ENCODE measurements around the gene MAGEE1. TPM values are rescaled to one million over a fixed set of nuclear protein-coding genes. Genes with fewer than 3 reads are reported as not detected.

The MAGEE1 gene
- total and polyA plus RNA-seq, 2 of the 8 experiments (the other 6 are each of a cell fraction or from before 2014, with no cell fraction given) = 1.3 to 10.2 TPM

- Histone ChIP-seq H2AK5ac (ENCODE audit: low read depth, low read length) (no peak overlapping the region), H4K91ac (replicated peaks; ENCODE audit: insufficient read length, low read length) (no peak overlapping the region), H3K27ac (ENCODE audit: low read depth, low read length) (no peak overlapping the region), H2BK15ac (ENCODE audit: low read length) (no peak overlapping the region), H4K20me1 (replicated peaks in 1 of 2; ENCODE audit: control insufficient read depth in 1 of 2, insufficient read depth in 2 of 2, low read length in 2 of 2) (no peaks in the 10 kb centered on the region), H3K36me3 (ENCODE audit: control insufficient read depth in 2 of 4, insufficient read depth in 4 of 4, low read length in 3 of 4) (no peaks in the 10 kb centered on the region), H3K4me1 (replicated peaks in 1 of 4; ENCODE audit: control insufficient read depth in 3 of 4, insufficient read depth in 4 of 4, low read length in 3 of 4) (no peaks in the 10 kb centered on the region), H4K5ac (ENCODE audit: insufficient read length, low read depth, low read length) (no peak overlapping the region), H2BK20ac (ENCODE audit: low read length) (no peak overlapping the region), H3K4me3 (ENCODE audit: extremely low read depth in 1 of 4, insufficient read depth in 2 of 4, low read depth in 3 of 4, low read length in 4 of 4) (no peak overlapping the region), H3K9me3 (ENCODE audit: insufficient read depth in 2 of 2, low read depth in 1 of 2, low read length in 1 of 2) (no peaks in the 10 kb centered on the region), H3K27me3 (replicated peaks in 1 of 4; ENCODE audit: control insufficient read depth in 3 of 4, extremely low read depth in 1 of 4, insufficient read depth in 3 of 4, low read length in 3 of 4) (no peaks in the 10 kb centered on the region), H3K23me2 (ENCODE audit: low read depth, low read length) (no peaks in the 10 kb centered on the region), H3K23ac (ENCODE audit: insufficient read length) (no peak overlapping the region), H3K79me1 (ENCODE audit: low read depth, low read length) (no peaks in the 10 kb centered on the region), H3K14ac (ENCODE audit: insufficient read length) (no peak overlapping the region), H2BK120ac (replicated peaks; ENCODE audit: low read depth, low read length) (no peak overlapping the region), H3K9ac (replicated peaks in 1 of 4; ENCODE audit: extremely low read depth in 1 of 4, low read depth in 3 of 4, low read length in 3 of 4) (no peak overlapping the region), H2BK5ac (ENCODE audit: low read depth, low read length) (no peak overlapping the region), H2BK12ac (ENCODE audit: low read depth, low read length) (no peak overlapping the region), H3K56ac (replicated peaks; ENCODE audit: insufficient read length, low read depth, low read length) (no peak overlapping the region), H4K8ac (ENCODE audit: extremely low read depth, insufficient read depth, low read length) (no peak overlapping the region), H3K4me2 (ENCODE audit: insufficient read depth in 1 of 2, low read depth in 2 of 2, low read length in 2 of 2) (no peak overlapping the region), H3K18ac (ENCODE audit: extremely low read depth, low read length) (no peak overlapping the region), H3K79me2 (ENCODE audit: control insufficient read depth in 1 of 2, insufficient read depth in 2 of 2, low read length in 2 of 2) (no peaks in the 10 kb centered on the region), H2AFZ (ENCODE audit: low read length) (no peak overlapping the region), H3K4ac (replicated peaks; ENCODE audit: insufficient read length, low read depth, low read length) (no peak overlapping the region)
- WGBS, 2 experiments (ENCODE audit: extremely low coverage in 1 of 2, insufficient coverage in 1 of 2, insufficient read length in 1 of 2, insufficient replicate concordance in 2 of 2, low coverage in 1 of 2, low lambda C conversion rate in 2 of 2, missing lambda C conversion rate in 1 of 2) = 93% methylated on average over 2 of the region's 2 CpGs; no CpG with 5 or more reads in 1 of the 2 experiments
- FAIRE-seq (no peak), DNase-seq (ENCODE audit: low read depth in 1 of 2, low spot score in 2 of 2) (no peak)
- ChIA-PET POLR2A (ENCODE audit: partially characterized antibody) (no interaction called here), CTCF (ENCODE audit: partially characterized antibody) (no interaction called here)
- TF ChIP-seq ZNF274 (IDR thresholded peaks at IDR 0.05; ENCODE audit: borderline replicate concordance, extremely low read depth, low read length) (no peak), CEBPB (IDR thresholded peaks at IDR 0.05; ENCODE audit: low read depth, low read length) (no peak), SP4 (IDR thresholded peaks at IDR 0.05; ENCODE audit: low read length) (no peak), SIRT6 (IDR thresholded peaks at IDR 0.05; ENCODE audit: low read length) (no peak), RAD21 (IDR thresholded peaks at IDR 0.05 in 1 of 2, conservative IDR thresholded peaks at IDR 0.05 in 1 of 2; ENCODE audit: low read depth in 2 of 2, low read length in 2 of 2) (no peak), CTBP2 (IDR thresholded peaks at IDR 0.05; ENCODE audit: borderline replicate concordance, insufficient read depth, insufficient read length, low read length) (no peak), USF2 (IDR thresholded peaks at IDR 0.05; ENCODE audit: low read length) (no peak)
Observed at GRCh38 chrX:76477353-76477752, 49.8 kb downstream of the MAGEE1 start.

Measured in H1 (cell line).